Chondrocyte (in vitro differentiated cells): ENCODE results near the gene SNAPC3. TPM values are rescaled to one million over a fixed set of nuclear protein-coding genes. Genes with fewer than 3 reads are reported as not detected.
A peak's percentile ranks its signal among the peaks of the same experiment; 100 is the strongest.

ENCODE experiments used
- DNase-seq: peaks from one replicate; pipeline ENCODE4 v3.0.0; 2021; ENCODE audit warnings: mixed read lengths, low spot score
- H3K27ac Mint-ChIP-seq: one replicate; pipeline ENCODE4 v1.8.0; 2021; ENCODE audit warnings: mild to moderate bottlenecking, moderate library complexity, mixed read lengths; ENCODE audit not compliant: unreplicated experiment
- H3K27me3 Mint-ChIP-seq: 2 replicates; pipeline ENCODE4 v1.8.0; 2021; ENCODE audit warnings: low read depth, mixed read lengths
- H3K36me3 Mint-ChIP-seq: 2 replicates; pipeline ENCODE4 v1.8.0; 2021; ENCODE audit warnings: low read depth, mixed read lengths
- H3K4me1 Mint-ChIP-seq: 2 replicates; pipeline ENCODE4 v1.8.0; 2021; ENCODE audit warnings: low read depth, mild to moderate bottlenecking, mixed read lengths
- H3K4me3 Mint-ChIP-seq: one replicate; pipeline ENCODE4 v1.8.0; 2021; ENCODE audit warnings: mild to moderate bottlenecking, moderate library complexity, mixed read lengths; ENCODE audit not compliant: unreplicated experiment
- H3K9me3 Mint-ChIP-seq: 2 replicates; pipeline ENCODE4 v1.8.0; 2021; ENCODE audit warnings: low read depth, mixed read lengths
- CTCF ChIP-seq: fragments of 200-600 bp; sonication (generic); IDR thresholded peaks from 2 replicates; pipeline ENCODE4 v1.5.0; 2021; ENCODE audit warnings: antibody characterized with exemption, mild to moderate bottlenecking, moderate library complexity
- total RNA-seq: library from RNA; stranded (reverse); gene quantifications from 3 replicates; pipeline ENCODE4 v1.2.1, GENCODE V29; 2021

The SNAPC3 gene
- total RNA-seq, 1 donor from 2014 or later = 38.1 TPM

GRCh38 chr9:15392363-15392762 lies 30.3 kb upstream of the SNAPC3 start:
- DNase-seq = no peak
- no peak for TF ChIP-seq CTCF
- Mint-ChIP-seq H3K4me1 (peaks cover 14% of the 10 kb centered on the region), H3K4me3 (no peak overlapping the region), H3K27ac (no peak overlapping the region), H3K27me3 (no peaks in the 10 kb centered on the region), H3K9me3 (no peaks in the 10 kb centered on the region), H3K36me3 (no peaks in the 10 kb centered on the region)

- Mint-ChIP-seq H3K27ac (peak overlapping the region; percentile 97), H3K9me3 (peaks cover 8% of the 10 kb centered on the region), H3K4me1 (peaks cover 49% of the 10 kb centered on the region), H3K4me3 (no peak overlapping the region), H3K27me3 (no peaks in the 10 kb centered on the region), H3K36me3 (peaks cover 4% of the 10 kb centered on the region)
- DNase-seq = no peak
- no peak for TF ChIP-seq CTCF
These were observed 22.3 kb upstream of the SNAPC3 start for GRCh38 chr9:15400281-15400941.

GRCh38 chr9:15401266-15401665 lies 21.4 kb upstream of the SNAPC3 start:
- DNase-seq = no peak
- H3K36me3 Mint-ChIP-seq = peaks cover 4% of the 10 kb centered on the region
- TF ChIP-seq CTCF = no peak
- peaks cover 51% of the 10 kb centered on the region for H3K4me1 Mint-ChIP-seq
- peaks cover 8% of the 10 kb centered on the region for H3K9me3 Mint-ChIP-seq
- no peaks in the 10 kb centered on the region for H3K27me3 Mint-ChIP-seq
- peak overlapping the region; percentile 97 for H3K27ac Mint-ChIP-seq
- peak overlapping the region; percentile 70 for H3K4me3 Mint-ChIP-seq

- no peak for DNase-seq
- peak; percentile 65 for TF ChIP-seq CTCF
- H3K4me1 Mint-ChIP-seq = peaks cover 52% of the 10 kb centered on the region
- peaks cover 8% of the 10 kb centered on the region for H3K9me3 Mint-ChIP-seq
- no peaks in the 10 kb centered on the region for H3K27me3 Mint-ChIP-seq
- H3K36me3 Mint-ChIP-seq = peaks cover 4% of the 10 kb centered on the region
- H3K27ac Mint-ChIP-seq = peak overlapping the region; percentile 97
- H3K4me3 Mint-ChIP-seq = peak overlapping the region; percentile 19
These were observed 19.5 kb upstream of the SNAPC3 start for GRCh38 chr9:15403155-15403554.

GRCh38 chr9:15404171-15404570 lies 18.5 kb upstream of the SNAPC3 start:
- Mint-ChIP-seq H3K4me1 (peaks cover 58% of the 10 kb centered on the region), H3K27ac (no peak overlapping the region), H3K36me3 (peaks cover 4% of the 10 kb centered on the region), H3K27me3 (no peaks in the 10 kb centered on the region), H3K9me3 (peaks cover 8% of the 10 kb centered on the region), H3K4me3 (no peak overlapping the region)
- no peak for DNase-seq
- no peak for TF ChIP-seq CTCF
